Epithelial cell of esophagus (primary cell): Measurements from ENCODE around the gene POLA2.

ENCODE experiments used
- DNase-seq: peaks from one replicate; pipeline ENCODE4 v3.0.0; 2010; ENCODE audit warnings: low read depth
- H3K4me3 ChIP-seq: 2 replicates; pipeline ENCODE4 v1.5.1; 2011; ENCODE audit warnings: mild to moderate bottlenecking, low read length, control low read depth
- TF ChIP-seq, protein P1 (sequence below): IDR thresholded peaks from 2 replicates; pipeline ENCODE4 v1.5.1; 2011; ENCODE audit warnings: low read depth, mild to moderate bottlenecking, low read length, control low read depth, inconsistent platforms; ENCODE audit not compliant: insufficient read depth; ENCODE audit errors: missing control alignments

Gene POLA2

DNA sequence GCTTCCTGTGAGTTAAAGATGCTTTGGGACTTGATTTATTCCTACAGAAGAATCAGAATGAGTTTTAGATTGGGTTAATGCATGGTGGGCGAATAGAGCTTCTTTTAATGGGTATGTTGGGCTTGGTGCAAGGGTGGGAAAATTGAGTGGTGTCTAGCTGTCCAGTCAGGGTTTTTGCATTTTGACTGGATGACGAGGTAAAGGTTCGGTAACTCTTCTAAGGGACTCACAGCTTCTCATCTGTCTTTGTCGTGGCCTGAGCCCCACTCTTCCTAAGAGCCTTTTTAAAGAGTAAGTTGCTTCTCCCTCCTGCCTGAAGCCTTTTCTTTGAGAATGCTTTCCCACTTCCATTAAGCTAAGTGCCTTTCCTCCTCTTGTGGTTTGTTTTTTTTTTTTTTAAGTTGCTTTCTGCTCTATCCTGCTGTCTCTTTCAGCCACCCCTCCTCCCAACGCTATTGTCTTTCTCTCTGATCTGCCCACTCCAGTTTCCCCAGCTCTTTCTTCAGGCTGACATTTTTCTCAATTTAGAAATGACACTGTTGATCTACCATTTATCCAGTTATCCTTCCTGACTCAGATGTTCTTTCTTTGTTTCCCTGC is 73.0 kb downstream of the POLA2 start:
- no peak for DNase-seq
- TF ChIP-seq, protein P1, sequence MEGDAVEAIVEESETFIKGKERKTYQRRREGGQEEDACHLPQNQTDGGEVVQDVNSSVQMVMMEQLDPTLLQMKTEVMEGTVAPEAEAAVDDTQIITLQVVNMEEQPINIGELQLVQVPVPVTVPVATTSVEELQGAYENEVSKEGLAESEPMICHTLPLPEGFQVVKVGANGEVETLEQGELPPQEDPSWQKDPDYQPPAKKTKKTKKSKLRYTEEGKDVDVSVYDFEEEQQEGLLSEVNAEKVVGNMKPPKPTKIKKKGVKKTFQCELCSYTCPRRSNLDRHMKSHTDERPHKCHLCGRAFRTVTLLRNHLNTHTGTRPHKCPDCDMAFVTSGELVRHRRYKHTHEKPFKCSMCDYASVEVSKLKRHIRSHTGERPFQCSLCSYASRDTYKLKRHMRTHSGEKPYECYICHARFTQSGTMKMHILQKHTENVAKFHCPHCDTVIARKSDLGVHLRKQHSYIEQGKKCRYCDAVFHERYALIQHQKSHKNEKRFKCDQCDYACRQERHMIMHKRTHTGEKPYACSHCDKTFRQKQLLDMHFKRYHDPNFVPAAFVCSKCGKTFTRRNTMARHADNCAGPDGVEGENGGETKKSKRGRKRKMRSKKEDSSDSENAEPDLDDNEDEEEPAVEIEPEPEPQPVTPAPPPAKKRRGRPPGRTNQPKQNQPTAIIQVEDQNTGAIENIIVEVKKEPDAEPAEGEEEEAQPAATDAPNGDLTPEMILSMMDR = no peak
- peak overlapping the region; percentile 96 for H3K4me3 ChIP-seq

DNA sequence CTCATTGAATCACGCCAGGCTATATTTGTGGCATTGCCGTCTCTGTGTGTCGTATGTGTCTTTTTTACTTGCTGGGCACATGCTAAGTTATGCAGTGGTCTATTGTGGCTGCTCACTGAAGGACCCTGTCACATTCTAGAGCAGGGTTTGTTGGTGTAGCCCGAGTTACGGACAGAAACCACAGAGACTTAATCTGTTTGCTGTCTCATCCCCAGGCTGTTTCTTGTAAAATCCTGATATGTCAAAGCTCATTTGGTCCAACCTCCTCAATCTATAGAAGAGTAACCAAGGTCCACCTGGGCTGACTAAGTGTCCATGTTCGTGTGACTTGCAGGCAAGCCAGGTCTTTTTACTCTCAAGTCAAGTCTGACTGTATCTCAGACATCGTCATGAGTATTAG is 76.9 kb downstream of the POLA2 start:
- TF ChIP-seq, protein P1 = no peak
- DNase-seq = no peak

DNA sequence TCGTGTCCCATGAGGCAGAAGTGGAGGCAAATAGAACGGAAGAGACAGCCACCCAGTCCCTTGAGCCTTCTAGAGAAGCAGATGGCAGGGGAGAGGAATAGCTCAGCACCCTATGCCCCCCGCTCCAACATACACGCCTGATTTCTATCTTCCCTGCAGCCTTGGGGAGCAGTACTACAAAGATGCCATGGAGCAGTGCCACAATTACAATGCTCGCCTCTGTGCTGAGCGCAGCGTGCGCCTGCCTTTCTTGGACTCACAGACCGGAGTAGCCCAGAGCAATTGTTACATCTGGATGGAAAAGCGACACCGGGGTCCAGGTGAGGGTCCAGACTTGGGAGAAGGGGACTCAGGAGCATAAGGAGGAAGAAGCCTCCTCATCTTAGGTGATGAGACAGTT is 78.5 kb downstream of the POLA2 start:
- TF ChIP-seq, protein P1 = no peak
- DNase-seq = no peak

More for the DNA sequence above, 76.9 kb downstream of the POLA2 start:
- no peak overlapping the region for H3K4me3 ChIP-seq

DNA sequence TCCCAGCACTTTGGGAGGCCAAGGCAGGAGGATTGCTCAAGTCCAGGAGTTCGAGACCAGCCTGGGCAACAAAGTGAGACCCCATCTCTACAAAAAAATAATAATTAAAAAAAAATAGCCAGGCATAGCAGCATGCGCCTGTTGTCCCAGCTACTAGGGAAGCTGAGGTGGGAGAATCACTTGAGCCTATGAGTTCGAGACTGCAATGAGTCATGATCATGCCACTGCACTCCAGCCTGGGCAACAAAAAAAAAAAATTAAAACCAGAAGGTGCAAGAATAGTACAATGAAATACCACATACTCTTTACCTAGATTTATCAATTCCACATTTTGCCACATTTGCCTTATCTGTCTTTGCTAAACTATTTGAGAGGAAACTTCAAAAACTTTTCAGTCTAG is 80.1 kb downstream of the POLA2 start:
- DNase-seq = no peak
- TF ChIP-seq, protein P1 = no peak
- H3K4me3 ChIP-seq = no peak overlapping the region

More for the DNA sequence above, 78.5 kb downstream of the POLA2 start:
- no peak overlapping the region for H3K4me3 ChIP-seq
